Liver (tissue), 9 donors: Measurements from ENCODE around the gene P2RX7. TPM values are rescaled to one million over a fixed set of nuclear protein-coding genes. Genes with fewer than 3 reads are reported as not detected.

Experiments
- DNase-seq: peaks from one replicate; pipeline ENCODE4 v3.0.0-alpha.2; 2017; ENCODE audit warnings: low spot score
- H3K27ac ChIP-seq, 2 donors: one replicate each; pipeline ENCODE4 v1.7.0; 2013; ENCODE audit warnings: inconsistent platforms in 2 of 2, low read length in 2 of 2, control low read depth in 1 of 2, low read depth in 1 of 2, mild to moderate bottlenecking in 1 of 2
- H3K27me3 ChIP-seq, 4 donors: one replicate each; pipeline versions ENCODE4 v1.6.1 to v1.7.0; 2013; ENCODE audit warnings: low read length in 3 of 4, inconsistent platforms in 1 of 4, mild to moderate bottlenecking in 1 of 4, moderate library complexity in 1 of 4; ENCODE audit not compliant: control insufficient read depth in 4 of 4, insufficient read depth in 4 of 4
- H3K36me3 ChIP-seq, 4 donors: one replicate each; pipeline versions ENCODE4 v1.6.1 to v1.7.0; 2013; ENCODE audit warnings: low read length in 3 of 4, mild to moderate bottlenecking in 3 of 4, low read depth in 1 of 4, moderate library complexity in 1 of 4; ENCODE audit not compliant: control insufficient read depth in 4 of 4, insufficient read depth in 3 of 4
- H3K4me1 ChIP-seq, 4 donors: one replicate each; pipeline versions ENCODE4 v1.6.1 to v1.7.0; 2013; ENCODE audit warnings: low read length in 3 of 4, mild to moderate bottlenecking in 3 of 4, moderate library complexity in 1 of 4; ENCODE audit not compliant: control insufficient read depth in 4 of 4, insufficient read depth in 4 of 4
- H3K4me3 ChIP-seq, 3 donors: one replicate each; pipeline versions ENCODE4 v1.6.1 to v1.7.0; 2013; ENCODE audit warnings: low read length in 3 of 3, control low read depth in 1 of 3, low read depth in 1 of 3, mild to moderate bottlenecking in 1 of 3
- H3K9ac ChIP-seq, 2 donors: one replicate each; pipeline ENCODE4 v1.7.0; 2013; ENCODE audit warnings: low read length in 2 of 2, mild to moderate bottlenecking in 2 of 2, moderate library complexity in 2 of 2, control low read depth in 1 of 2, low read depth in 1 of 2
- H3K9me3 ChIP-seq, 4 donors: one replicate each; pipeline versions ENCODE4 v1.6.1 to v1.7.0; 2013; ENCODE audit warnings: low read length in 3 of 4; ENCODE audit not compliant: control insufficient read depth in 4 of 4
- ATF3 ChIP-seq: IDR thresholded peaks from 2 replicates; pipeline ENCODE4 v1.6.1; 2016; ENCODE audit warnings: antibody characterized with exemption
- EGR1 ChIP-seq, 2 donors: IDR thresholded peaks; 2 replicates each; pipeline ENCODE4 v1.6.1; 2016 to 2018; ENCODE audit warnings: antibody characterized with exemption in 2 of 2, low read depth in 2 of 2
- FOXA1 ChIP-seq: IDR thresholded peaks from 2 replicates; pipeline ENCODE4 v1.6.1; 2016; ENCODE audit warnings: antibody characterized with exemption
- FOXA2 ChIP-seq: IDR thresholded peaks from 2 replicates; pipeline ENCODE4 v1.6.1; 2016; ENCODE audit warnings: antibody characterized with exemption
- HNF4A ChIP-seq, 2 donors: conservative IDR thresholded peaks; 2 replicates each; pipeline ENCODE4 v1.6.1; 2016; ENCODE audit warnings: antibody characterized with exemption in 2 of 2, mild to moderate bottlenecking in 2 of 2
- HNF4G ChIP-seq: IDR thresholded peaks from 2 replicates; pipeline ENCODE4 v1.6.1; 2016; ENCODE audit warnings: antibody characterized with exemption
- JUND ChIP-seq, 2 donors: IDR thresholded peaks; 2 replicates each; pipeline ENCODE4 v1.6.1; 2016; ENCODE audit warnings: antibody characterized with exemption in 2 of 2
- NR2F2 ChIP-seq: IDR thresholded peaks from 2 replicates; pipeline ENCODE4 v1.6.1; 2016; ENCODE audit warnings: antibody characterized with exemption
- RAD21 ChIP-seq, 2 donors: IDR thresholded peaks; 2 replicates each; pipeline ENCODE4 v1.6.1; 2016; ENCODE audit warnings: antibody characterized with exemption in 2 of 2, mild to moderate bottlenecking in 2 of 2
- RXRA ChIP-seq, 2 donors: IDR thresholded peaks; 2 replicates each; pipeline ENCODE4 v1.6.1; 2017 to 2018; ENCODE audit warnings: antibody characterized with exemption in 2 of 2, mild to moderate bottlenecking in 1 of 2
- SP1 ChIP-seq: IDR thresholded peaks from 2 replicates; pipeline ENCODE4 v1.6.1; 2018; ENCODE audit warnings: antibody characterized with exemption, mild to moderate bottlenecking
- TAF1 ChIP-seq: conservative IDR thresholded peaks from 2 replicates; pipeline ENCODE4 v1.6.1; 2016; ENCODE audit warnings: antibody characterized with exemption, mild to moderate bottlenecking
- YY1 ChIP-seq: IDR thresholded peaks from 2 replicates; pipeline ENCODE4 v1.6.1; 2016; ENCODE audit warnings: antibody characterized with exemption, mild to moderate bottlenecking
- WGBS: extraction: QIAGEN DNeasy Blood & Tissue Kit; methylation state at CpG from one replicate; pipeline ENCODE4 v1.1.7; 2013; 5-methylcytosine and 5-hydroxymethylcytosine counted together
- polyA plus RNA-seq, 2 donors: library from polyadenylated mRNA; stranded (reverse) in 1 of 2; unstranded in 1 of 2; fragments of 200-250 nt in 1 of 2; fragments of >200 nt in 1 of 2; fragmentation: Nextera tagmentation in 1 of 2; extraction: Ambion mirVana in 1 of 2; gene quantifications; one replicate each; pipeline versions ENCODE4 v1.2.1 to v1.2.3, GENCODE V29; 2013 to 2015
- total RNA-seq, 2 donors: library from RNA; depleted of rRNA; stranded (reverse); fragments of >200 nt; gene quantifications; one replicate each; pipeline ENCODE4 v1.2.3, GENCODE V29; 2014
- TF ChIP-seq, protein P1 (sequence below): fragments of 150-350 bp; IDR thresholded peaks from 2 replicates; pipeline ENCODE4 v1.5.1; 2017; ENCODE audit warnings: improper control_type of control experiment, low read depth, low read length; ENCODE audit not compliant: missing input control
- TF ChIP-seq, protein P2 (sequence below): IDR thresholded peaks from 2 replicates; pipeline ENCODE4 v1.6.1; 2016; ENCODE audit warnings: antibody characterized with exemption, mild to moderate bottlenecking
- TF ChIP-seq, protein P3 (sequence below): IDR thresholded peaks from 2 replicates; pipeline ENCODE4 v1.6.1; 2016; ENCODE audit warnings: antibody characterized with exemption
- TF ChIP-seq, protein P4 (sequence below): IDR thresholded peaks from 2 replicates; pipeline ENCODE4 v1.6.1; 2016; ENCODE audit warnings: antibody characterized with exemption
- donor health status: healthy.
- donor health status: healthy.
- donor health status: healthy.
- donor health status: healthy.
- donor health status: healthy.

The P2RX7 gene
- total and polyA plus RNA-seq, 4 donors = 1.2 to 3.2 (median 2.2) TPM

DNA sequence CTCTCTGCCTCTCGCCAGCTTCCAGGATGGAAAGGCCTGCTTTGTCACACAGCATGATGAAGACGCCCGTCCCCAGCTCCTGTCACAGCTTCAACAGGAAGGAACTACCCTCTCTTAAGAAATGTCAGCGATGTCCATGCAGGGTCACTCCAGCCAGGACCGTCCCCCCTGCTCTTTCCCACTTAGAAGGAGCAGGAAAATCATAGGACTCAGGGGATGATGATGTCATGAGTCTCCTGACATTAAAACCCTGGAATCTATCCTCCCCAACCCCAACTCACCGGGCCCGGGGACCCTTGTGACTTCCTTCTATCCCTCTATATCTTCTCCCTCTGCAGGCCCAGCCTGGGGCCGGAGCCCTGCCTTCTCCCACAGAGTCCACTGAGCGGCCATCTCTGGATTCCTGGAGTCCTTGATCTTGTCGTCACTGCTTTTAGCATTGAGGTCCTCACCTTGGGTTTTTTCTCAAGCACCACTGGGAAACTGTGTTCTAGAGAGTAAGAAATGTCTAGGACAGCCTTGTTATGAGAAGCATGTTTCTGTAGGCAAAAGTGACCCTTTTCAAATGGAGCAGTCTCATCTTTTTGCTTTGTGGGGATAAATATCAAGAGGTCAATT lies 42.8 kb upstream of the P2RX7 start:
- Histone ChIP-seq H3K36me3 (no peaks in the 10 kb centered on the region), H3K4me3 (no peak overlapping the region), H3K4me1 (peaks cover 0 to 1% (median 0%) of the 10 kb centered on the region in 4 donors), H3K27ac (peak overlapping the region in 1 of 2 donors; percentile 23), H3K9ac (no peak overlapping the region), H3K27me3 (no peaks in the 10 kb centered on the region), H3K9me3 (no peaks in the 10 kb centered on the region)
- DNase-seq = no peak
- TF ChIP-seq, protein P1, sequence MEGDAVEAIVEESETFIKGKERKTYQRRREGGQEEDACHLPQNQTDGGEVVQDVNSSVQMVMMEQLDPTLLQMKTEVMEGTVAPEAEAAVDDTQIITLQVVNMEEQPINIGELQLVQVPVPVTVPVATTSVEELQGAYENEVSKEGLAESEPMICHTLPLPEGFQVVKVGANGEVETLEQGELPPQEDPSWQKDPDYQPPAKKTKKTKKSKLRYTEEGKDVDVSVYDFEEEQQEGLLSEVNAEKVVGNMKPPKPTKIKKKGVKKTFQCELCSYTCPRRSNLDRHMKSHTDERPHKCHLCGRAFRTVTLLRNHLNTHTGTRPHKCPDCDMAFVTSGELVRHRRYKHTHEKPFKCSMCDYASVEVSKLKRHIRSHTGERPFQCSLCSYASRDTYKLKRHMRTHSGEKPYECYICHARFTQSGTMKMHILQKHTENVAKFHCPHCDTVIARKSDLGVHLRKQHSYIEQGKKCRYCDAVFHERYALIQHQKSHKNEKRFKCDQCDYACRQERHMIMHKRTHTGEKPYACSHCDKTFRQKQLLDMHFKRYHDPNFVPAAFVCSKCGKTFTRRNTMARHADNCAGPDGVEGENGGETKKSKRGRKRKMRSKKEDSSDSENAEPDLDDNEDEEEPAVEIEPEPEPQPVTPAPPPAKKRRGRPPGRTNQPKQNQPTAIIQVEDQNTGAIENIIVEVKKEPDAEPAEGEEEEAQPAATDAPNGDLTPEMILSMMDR = no peak
- TF ChIP-seq EGR1 (IDR thresholded peaks at IDR 0.05; ENCODE audit: low read depth in 2 of 2) = no peak
- TF ChIP-seq FOXA1 = no peak
- TF ChIP-seq SP1 = no peak
- TF ChIP-seq JUND (IDR thresholded peaks at IDR 0.05) = no peak
- no peak for TF ChIP-seq FOXA2
- no peak for TF ChIP-seq YY1
- no peak for TF ChIP-seq NR2F2
- TF ChIP-seq, protein P2, sequence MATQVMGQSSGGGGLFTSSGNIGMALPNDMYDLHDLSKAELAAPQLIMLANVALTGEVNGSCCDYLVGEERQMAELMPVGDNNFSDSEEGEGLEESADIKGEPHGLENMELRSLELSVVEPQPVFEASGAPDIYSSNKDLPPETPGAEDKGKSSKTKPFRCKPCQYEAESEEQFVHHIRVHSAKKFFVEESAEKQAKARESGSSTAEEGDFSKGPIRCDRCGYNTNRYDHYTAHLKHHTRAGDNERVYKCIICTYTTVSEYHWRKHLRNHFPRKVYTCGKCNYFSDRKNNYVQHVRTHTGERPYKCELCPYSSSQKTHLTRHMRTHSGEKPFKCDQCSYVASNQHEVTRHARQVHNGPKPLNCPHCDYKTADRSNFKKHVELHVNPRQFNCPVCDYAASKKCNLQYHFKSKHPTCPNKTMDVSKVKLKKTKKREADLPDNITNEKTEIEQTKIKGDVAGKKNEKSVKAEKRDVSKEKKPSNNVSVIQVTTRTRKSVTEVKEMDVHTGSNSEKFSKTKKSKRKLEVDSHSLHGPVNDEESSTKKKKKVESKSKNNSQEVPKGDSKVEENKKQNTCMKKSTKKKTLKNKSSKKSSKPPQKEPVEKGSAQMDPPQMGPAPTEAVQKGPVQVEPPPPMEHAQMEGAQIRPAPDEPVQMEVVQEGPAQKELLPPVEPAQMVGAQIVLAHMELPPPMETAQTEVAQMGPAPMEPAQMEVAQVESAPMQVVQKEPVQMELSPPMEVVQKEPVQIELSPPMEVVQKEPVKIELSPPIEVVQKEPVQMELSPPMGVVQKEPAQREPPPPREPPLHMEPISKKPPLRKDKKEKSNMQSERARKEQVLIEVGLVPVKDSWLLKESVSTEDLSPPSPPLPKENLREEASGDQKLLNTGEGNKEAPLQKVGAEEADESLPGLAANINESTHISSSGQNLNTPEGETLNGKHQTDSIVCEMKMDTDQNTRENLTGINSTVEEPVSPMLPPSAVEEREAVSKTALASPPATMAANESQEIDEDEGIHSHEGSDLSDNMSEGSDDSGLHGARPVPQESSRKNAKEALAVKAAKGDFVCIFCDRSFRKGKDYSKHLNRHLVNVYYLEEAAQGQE = no peak
- no peak for TF ChIP-seq HNF4A (conservative IDR thresholded peaks at IDR 0.05)
- no peak for TF ChIP-seq TAF1
- TF ChIP-seq, protein P3, sequence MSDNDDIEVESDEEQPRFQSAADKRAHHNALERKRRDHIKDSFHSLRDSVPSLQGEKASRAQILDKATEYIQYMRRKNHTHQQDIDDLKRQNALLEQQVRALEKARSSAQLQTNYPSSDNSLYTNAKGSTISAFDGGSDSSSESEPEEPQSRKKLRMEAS = no peak
- TF ChIP-seq RAD21 (IDR thresholded peaks at IDR 0.05) = no peak
- TF ChIP-seq HNF4G = no peak
- TF ChIP-seq, protein P4, sequence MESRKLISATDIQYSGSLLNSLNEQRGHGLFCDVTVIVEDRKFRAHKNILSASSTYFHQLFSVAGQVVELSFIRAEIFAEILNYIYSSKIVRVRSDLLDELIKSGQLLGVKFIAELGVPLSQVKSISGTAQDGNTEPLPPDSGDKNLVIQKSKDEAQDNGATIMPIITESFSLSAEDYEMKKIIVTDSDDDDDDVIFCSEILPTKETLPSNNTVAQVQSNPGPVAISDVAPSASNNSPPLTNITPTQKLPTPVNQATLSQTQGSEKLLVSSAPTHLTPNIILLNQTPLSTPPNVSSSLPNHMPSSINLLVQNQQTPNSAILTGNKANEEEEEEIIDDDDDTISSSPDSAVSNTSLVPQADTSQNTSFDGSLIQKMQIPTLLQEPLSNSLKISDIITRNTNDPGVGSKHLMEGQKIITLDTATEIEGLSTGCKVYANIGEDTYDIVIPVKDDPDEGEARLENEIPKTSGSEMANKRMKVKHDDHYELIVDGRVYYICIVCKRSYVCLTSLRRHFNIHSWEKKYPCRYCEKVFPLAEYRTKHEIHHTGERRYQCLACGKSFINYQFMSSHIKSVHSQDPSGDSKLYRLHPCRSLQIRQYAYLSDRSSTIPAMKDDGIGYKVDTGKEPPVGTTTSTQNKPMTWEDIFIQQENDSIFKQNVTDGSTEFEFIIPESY = no peak
- no peak for TF ChIP-seq ATF3
- no peak for TF ChIP-seq RXRA (IDR thresholded peaks at IDR 0.05)
- 86% methylated on average over 10 of the region's 10 CpGs for WGBS
